ENCODE data around the gene CD177.
"Not testable (repeated sequence)": the region's sequence is repeated elsewhere in the genome, so short reads cannot be mapped to it uniquely, and the experiment has no call there.

CD177 gene

GRCh38 chr19:43344347-43344925, 9.1 kb upstream of the CD177 start:
- H3K27me3 Mint-ChIP-seq = peaks cover 13% of the 10 kb centered on the region
- DNase-seq; H3K36me3 Mint-ChIP-seq (ENCODE audit: low read depth); ATAC-seq; H3K27ac Mint-ChIP-seq; H3K4me3 Mint-ChIP-seq; H3K4me1 Mint-ChIP-seq; H3K9me3 Mint-ChIP-seq: not testable (repeated sequence)

DNA sequence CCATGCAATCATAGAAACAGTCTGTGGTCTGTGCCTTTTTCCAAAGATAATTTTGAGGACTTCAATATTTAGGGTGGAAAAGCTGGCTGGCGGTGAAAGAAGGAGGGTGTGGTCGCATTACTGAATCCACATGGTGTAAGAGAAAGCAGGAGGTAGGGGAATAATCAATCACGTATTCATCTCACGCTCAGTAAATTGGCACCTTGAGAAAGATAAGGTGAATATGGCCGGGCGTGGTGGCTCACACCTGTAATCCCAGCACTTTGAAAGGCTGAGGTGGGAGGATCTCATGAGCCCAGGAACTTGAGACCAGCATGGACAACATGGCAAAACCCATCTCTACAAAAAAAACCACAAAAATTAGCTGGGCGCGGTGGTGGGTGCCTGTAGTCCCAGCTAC, 3.7 kb upstream of the CD177 start:
- H3K4me1 Mint-ChIP-seq, H3K27me3 Mint-ChIP-seq: not testable (repeated sequence)

DNA sequence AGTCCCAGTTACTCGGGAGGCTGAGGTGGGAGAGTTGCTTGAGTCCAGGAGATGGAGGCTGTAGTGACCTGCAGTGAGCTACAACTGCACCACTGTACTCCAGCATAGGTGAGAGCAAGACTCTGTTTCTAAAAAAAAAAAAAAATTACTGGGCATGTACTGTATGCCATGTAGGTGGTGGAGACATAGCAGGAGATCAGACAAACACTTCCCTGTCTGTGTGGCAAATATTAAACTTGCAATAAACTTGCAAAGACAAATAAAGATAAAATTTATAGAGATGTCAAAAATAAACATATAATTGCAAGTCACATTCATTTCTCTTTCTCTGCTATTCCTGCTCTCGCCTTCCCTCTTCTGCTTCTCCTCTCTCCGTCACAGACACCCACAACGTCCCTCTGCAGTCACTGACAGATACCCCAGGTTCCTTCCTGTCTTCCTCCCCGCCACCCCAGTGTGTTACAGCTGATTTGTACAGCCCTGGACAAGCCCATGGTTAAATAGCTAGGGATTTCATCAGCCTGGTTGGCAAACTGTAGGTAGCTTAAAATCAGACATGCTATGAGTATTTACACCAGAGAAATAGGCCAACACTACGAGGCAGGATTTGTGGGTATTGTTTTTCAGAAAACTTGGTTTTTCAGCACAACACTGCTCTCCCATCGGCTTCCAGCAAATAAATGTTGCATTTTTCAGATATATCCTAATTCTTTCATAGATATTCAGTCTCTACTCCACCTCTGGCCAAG, 1.3 kb upstream of the CD177 start:
- ATAC-seq = no peak
- H3K27me3 Mint-ChIP-seq = no peaks in the 10 kb centered on the region
- H3K27ac Mint-ChIP-seq = no peak overlapping the region
- DNase-seq = no peak
- H3K4me1 Mint-ChIP-seq = no peaks in the 10 kb centered on the region
- no peaks in the 10 kb centered on the region for H3K9me3 Mint-ChIP-seq
- no peaks in the 10 kb centered on the region for H3K36me3 Mint-ChIP-seq (ENCODE audit: low read depth)
- H3K4me3 Mint-ChIP-seq = no peak overlapping the region

More for the DNA sequence above, 3.7 kb upstream of the CD177 start:
- not testable (repeated sequence) for H3K27ac Mint-ChIP-seq; H3K36me3 Mint-ChIP-seq (ENCODE audit: low read depth); ATAC-seq; DNase-seq; H3K4me3 Mint-ChIP-seq; H3K9me3 Mint-ChIP-seq

DNA sequence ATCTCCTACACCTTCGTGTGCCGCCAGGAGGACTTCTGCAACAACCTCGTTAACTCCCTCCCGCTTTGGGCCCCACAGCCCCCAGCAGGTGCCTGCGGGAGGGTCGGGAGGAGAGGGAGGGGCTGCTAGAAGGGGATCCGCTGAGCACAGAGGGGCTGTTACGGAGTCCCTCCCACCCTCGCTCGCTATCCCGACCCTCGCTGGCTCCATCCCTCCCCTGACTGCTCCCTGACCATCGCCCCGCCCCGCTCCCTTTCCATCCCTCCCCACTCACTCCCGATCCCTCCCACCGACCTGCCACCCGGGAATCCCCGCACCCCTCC, 780 bp downstream of the CD177 start:
- Mint-ChIP-seq H3K36me3 (ENCODE audit: low read depth) (no peaks in the 10 kb centered on the region), H3K4me1 (no peaks in the 10 kb centered on the region), H3K27ac (no peak overlapping the region), H3K4me3 (no peak overlapping the region), H3K9me3 (no peaks in the 10 kb centered on the region), H3K27me3 (no peaks in the 10 kb centered on the region)
- DNase-seq (no peak), ATAC-seq (no peak)

DNA sequence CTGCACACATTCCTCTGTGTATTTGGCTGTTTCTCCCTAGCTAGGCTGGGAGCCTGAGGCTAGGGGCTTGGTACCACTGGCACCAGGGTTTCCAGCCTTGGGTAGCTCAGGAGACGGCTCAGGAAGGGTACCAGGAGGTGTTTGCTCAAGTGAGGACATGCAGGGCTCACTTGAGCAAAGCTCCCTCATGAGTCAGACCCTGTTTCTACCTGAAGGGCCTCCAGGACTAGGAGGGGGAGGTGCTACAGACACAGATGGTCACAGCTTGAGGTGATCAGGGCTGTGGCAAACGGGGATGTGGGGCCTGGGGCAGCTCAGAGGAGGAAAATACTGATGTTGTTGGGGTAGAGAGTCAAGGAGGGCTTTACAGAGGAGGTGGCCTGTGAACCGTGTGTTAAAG, 3.3 kb downstream of the CD177 start:
- not testable (repeated sequence) for H3K36me3 Mint-ChIP-seq (ENCODE audit: low read depth); H3K27me3 Mint-ChIP-seq; H3K27ac Mint-ChIP-seq

GRCh38 chr19:43362179-43362578, 8.7 kb downstream of the CD177 start:
- Mint-ChIP-seq H3K27ac (no peak overlapping the region), H3K27me3 (no peaks in the 10 kb centered on the region), H3K9me3 (no peaks in the 10 kb centered on the region), H3K4me3 (no peak overlapping the region), H3K36me3 (ENCODE audit: low read depth) (no peaks in the 10 kb centered on the region), H3K4me1 (peaks cover 2% of the 10 kb centered on the region)
- no peak for DNase-seq
- no peak for ATAC-seq

More for the DNA sequence above, 3.3 kb downstream of the CD177 start:
- H3K4me3 Mint-ChIP-seq, H3K9me3 Mint-ChIP-seq, H3K4me1 Mint-ChIP-seq, DNase-seq, ATAC-seq: not testable (repeated sequence)

GRCh38 chr19:43362745-43363144, 9.3 kb downstream of the CD177 start:
- no peaks in the 10 kb centered on the region for H3K9me3 Mint-ChIP-seq
- ATAC-seq (no peak), DNase-seq (no peak)
- H3K27me3 Mint-ChIP-seq = no peaks in the 10 kb centered on the region
- H3K36me3 Mint-ChIP-seq (ENCODE audit: low read depth) = no peaks in the 10 kb centered on the region
- H3K4me1 Mint-ChIP-seq = peaks cover 2% of the 10 kb centered on the region
- no peak overlapping the region for H3K27ac Mint-ChIP-seq
- no peak overlapping the region for H3K4me3 Mint-ChIP-seq

GRCh38 chr19:43365677-43366076, 12.2 kb downstream of the CD177 start:
- H3K27me3 Mint-ChIP-seq; DNase-seq; H3K9me3 Mint-ChIP-seq; H3K27ac Mint-ChIP-seq; H3K4me3 Mint-ChIP-seq; H3K36me3 Mint-ChIP-seq (ENCODE audit: low read depth); H3K4me1 Mint-ChIP-seq; ATAC-seq: not testable (repeated sequence)

DNA sequence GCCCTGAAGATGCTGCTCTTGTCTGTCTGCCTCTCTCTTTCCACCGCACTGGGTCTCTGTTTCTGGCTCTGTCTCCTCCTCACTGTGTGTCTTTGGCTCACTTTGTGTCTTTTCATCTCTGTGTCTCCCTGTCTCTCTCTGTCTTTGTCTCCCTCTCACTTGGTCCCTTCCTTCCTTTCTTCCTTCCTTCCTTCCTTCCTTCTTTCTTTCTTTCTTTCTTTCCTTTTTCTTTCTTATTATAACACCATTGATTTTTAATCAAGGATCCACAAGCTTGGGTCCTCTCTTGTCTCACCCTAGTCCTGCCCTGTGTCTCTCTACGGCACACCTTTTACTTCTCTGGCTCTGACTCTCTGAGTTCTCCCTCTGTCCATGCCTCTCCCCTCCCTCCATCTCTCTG, 14.3 kb downstream of the CD177 start:
- no peaks in the 10 kb centered on the region for H3K4me1 Mint-ChIP-seq
- H3K27me3 Mint-ChIP-seq = peaks cover 6% of the 10 kb centered on the region
- H3K36me3 Mint-ChIP-seq (ENCODE audit: low read depth) = no peaks in the 10 kb centered on the region
- DNase-seq (no peak), ATAC-seq (no peak)
- H3K27ac Mint-ChIP-seq = no peak overlapping the region
- H3K4me3 Mint-ChIP-seq = no peak overlapping the region
- no peaks in the 10 kb centered on the region for H3K9me3 Mint-ChIP-seq

GRCh38 chr19:43368897-43369296, 15.4 kb downstream of the CD177 start:
- DNase-seq = not testable (repeated sequence)

DNA sequence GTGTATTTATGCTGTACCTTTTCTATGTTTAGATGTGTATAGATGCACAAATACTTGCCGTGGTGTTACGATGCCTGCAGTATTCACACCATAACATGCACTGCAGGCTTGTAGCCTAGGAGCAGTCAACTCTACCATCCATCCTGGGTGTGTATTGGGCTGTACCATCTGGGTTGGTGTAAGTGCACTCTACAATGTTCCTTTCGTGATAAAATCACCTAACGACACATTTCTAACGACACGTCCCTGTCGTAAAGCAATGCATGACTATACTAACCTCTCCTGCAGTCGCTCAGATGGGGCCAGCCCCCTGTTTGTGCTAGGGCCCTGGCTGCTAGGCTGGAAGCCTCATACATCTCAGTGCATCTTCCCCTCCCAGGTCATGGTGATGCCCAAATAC, 18.4 kb downstream of the CD177 start:
- H3K4me3 Mint-ChIP-seq = no peak overlapping the region
- H3K36me3 Mint-ChIP-seq (ENCODE audit: low read depth) = no peaks in the 10 kb centered on the region
- no peak for DNase-seq
- peaks cover 6% of the 10 kb centered on the region for H3K27me3 Mint-ChIP-seq
- H3K27ac Mint-ChIP-seq = no peak overlapping the region
- no peaks in the 10 kb centered on the region for H3K9me3 Mint-ChIP-seq
- H3K4me1 Mint-ChIP-seq = no peaks in the 10 kb centered on the region
- ATAC-seq = no peak

More at GRCh38 chr19:43368897-43369296, 15.4 kb downstream of the CD177 start:
- H3K4me3 Mint-ChIP-seq; H3K9me3 Mint-ChIP-seq; H3K36me3 Mint-ChIP-seq (ENCODE audit: low read depth); ATAC-seq; H3K4me1 Mint-ChIP-seq; H3K27ac Mint-ChIP-seq; H3K27me3 Mint-ChIP-seq: not testable (repeated sequence)

GRCh38 chr19:43372462-43372861, 19.0 kb downstream of the CD177 start:
- Mint-ChIP-seq H3K9me3 (no peaks in the 10 kb centered on the region), H3K27me3 (peaks cover 6% of the 10 kb centered on the region), H3K36me3 (ENCODE audit: low read depth) (no peaks in the 10 kb centered on the region), H3K4me3 (no peak overlapping the region), H3K4me1 (no peaks in the 10 kb centered on the region), H3K27ac (no peak overlapping the region)
- ATAC-seq (no peak), DNase-seq (no peak)

DNA sequence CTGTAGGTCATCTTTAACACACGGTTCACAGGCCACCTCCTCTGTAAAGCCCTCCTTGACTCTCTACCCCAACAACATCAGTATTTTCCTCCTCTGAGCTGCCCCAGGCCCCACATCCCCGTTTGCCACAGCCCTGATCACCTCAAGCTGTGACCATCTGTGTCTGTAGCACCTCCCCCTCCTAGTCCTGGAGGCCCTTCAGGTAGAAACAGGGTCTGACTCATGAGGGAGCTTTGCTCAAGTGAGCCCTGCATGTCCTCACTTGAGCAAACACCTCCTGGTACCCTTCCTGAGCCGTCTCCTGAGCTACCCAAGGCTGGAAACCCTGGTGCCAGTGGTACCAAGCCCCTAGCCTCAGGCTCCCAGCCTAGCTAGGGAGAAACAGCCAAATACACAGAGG, 24.1 kb downstream of the CD177 start:
- not testable (repeated sequence) for H3K36me3 Mint-ChIP-seq (ENCODE audit: low read depth)

DNA sequence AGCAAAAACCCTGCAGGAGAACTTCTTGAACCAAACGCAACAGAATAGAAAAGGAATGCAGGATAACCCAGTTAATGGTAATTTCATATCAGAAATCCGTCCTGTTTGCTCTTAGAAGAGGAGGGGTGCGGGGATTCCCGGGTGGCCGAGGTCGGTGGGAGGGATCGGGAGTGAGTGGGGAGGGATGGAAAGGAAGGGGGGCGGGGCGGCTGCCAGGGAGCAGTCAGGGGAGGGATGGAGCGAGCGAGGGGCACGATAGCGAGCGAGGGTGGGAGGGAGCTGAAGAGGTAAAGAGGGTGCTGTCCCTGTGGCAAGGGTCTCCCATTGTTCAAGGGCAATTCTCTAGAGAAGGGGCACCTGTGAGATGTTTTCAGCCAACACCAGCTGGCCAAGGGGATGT, 26.5 kb downstream of the CD177 start:
- ATAC-seq = no peak
- Mint-ChIP-seq H3K9me3 (no peaks in the 10 kb centered on the region), H3K27me3 (peaks cover 2% of the 10 kb centered on the region), H3K4me3 (no peak overlapping the region), H3K36me3 (ENCODE audit: low read depth) (no peaks in the 10 kb centered on the region), H3K27ac (no peak overlapping the region), H3K4me1 (no peaks in the 10 kb centered on the region)
- no peak for DNase-seq

More for the DNA sequence above, 24.1 kb downstream of the CD177 start:
- not testable (repeated sequence) for DNase-seq, H3K27ac Mint-ChIP-seq, H3K27me3 Mint-ChIP-seq, ATAC-seq, H3K4me3 Mint-ChIP-seq, H3K9me3 Mint-ChIP-seq, H3K4me1 Mint-ChIP-seq

- peaks cover 2% of the 10 kb centered on the region for H3K27me3 Mint-ChIP-seq
- H3K9me3 Mint-ChIP-seq = peaks cover 2% of the 10 kb centered on the region
- H3K4me3 Mint-ChIP-seq = no peak overlapping the region
- no peak for ATAC-seq
- H3K27ac Mint-ChIP-seq = no peak overlapping the region
- no peak for DNase-seq
- peaks cover under 1% of the 10 kb centered on the region for H3K36me3 Mint-ChIP-seq (ENCODE audit: low read depth)
- H3K4me1 Mint-ChIP-seq = no peaks in the 10 kb centered on the region
These were observed 27.4 kb downstream of the CD177 start for GRCh38 chr19:43380771-43381386.

Measured in activated naive CD8-positive, alpha-beta T cell treated with anti-CD3 and anti-CD28 coated beads, Interleukin-2, amount 50 U/mL, for 24 hours (primary cell).